ENCODE results near the gene GAPDH. TPM values are rescaled to one million over a fixed set of nuclear protein-coding genes. Genes with fewer than 3 reads are reported as not detected.
"Not testable (repeated sequence)": the region's sequence is repeated elsewhere in the genome, so short reads cannot be mapped to it uniquely, and the experiment has no call there.

Gene GAPDH
- 100 to 1,000 TPM; 311 to 476 TPM for total RNA-seq

DNA sequence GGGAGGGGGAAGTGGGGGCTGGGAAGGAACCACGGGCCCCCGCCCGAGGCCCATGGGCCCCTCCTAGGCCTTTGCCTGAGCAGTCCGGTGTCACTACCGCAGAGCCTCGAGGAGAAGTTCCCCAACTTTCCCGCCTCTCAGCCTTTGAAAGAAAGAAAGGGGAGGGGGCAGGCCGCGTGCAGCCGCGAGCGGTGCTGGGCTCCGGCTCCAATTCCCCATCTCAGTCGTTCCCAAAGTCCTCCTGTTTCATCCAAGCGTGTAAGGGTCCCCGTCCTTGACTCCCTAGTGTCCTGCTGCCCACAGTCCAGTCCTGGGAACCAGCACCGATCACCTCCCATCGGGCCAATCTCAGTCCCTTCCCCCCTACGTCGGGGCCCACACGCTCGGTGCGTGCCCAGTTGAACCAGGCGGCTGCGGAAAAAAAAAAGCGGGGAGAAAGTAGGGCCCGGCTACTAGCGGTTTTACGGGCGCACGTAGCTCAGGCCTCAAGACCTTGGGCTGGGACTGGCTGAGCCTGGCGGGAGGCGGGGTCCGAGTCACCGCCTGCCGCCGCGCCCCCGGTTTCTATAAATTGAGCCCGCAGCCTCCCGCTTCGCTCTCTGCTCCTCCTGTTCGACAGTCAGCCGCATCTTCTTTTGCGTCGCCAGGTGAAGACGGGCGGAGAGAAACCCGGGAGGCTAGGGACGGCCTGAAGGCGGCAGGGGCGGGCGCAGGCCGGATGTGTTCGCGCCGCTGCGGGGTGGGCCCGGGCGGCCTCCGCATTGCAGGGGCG lies at the start of gene GAPDH:
TSS of gene GAPDH (plus strand) at position 595 of the 772 bp plus-strand sequence. CDS start 316 bp downstream, outside the sequence.
- peak within 1 kb of the TSS; percentile 79 to 95 (median 86) for H3K27ac ChIP-seq
- peaks cover 44% of the 10 kb centered on the region for H3K4me1 ChIP-seq
- peaks cover 0 to 33% of the 10 kb centered on the region in 2 donors for H3K36me3 ChIP-seq (replicated peaks in 1 of 2; ENCODE audit: insufficient read depth in 1 of 2, low read depth in 2 of 2)
- WGBS, 2 donors, result 0 to 1% methylated on average over 28 to 60 of the region's 62 CpGs
- DNase-seq (peak; percentile 88 to 95 (median 92)), ATAC-seq (peak; percentile 86)
- TF ChIP-seq, protein P1, sequence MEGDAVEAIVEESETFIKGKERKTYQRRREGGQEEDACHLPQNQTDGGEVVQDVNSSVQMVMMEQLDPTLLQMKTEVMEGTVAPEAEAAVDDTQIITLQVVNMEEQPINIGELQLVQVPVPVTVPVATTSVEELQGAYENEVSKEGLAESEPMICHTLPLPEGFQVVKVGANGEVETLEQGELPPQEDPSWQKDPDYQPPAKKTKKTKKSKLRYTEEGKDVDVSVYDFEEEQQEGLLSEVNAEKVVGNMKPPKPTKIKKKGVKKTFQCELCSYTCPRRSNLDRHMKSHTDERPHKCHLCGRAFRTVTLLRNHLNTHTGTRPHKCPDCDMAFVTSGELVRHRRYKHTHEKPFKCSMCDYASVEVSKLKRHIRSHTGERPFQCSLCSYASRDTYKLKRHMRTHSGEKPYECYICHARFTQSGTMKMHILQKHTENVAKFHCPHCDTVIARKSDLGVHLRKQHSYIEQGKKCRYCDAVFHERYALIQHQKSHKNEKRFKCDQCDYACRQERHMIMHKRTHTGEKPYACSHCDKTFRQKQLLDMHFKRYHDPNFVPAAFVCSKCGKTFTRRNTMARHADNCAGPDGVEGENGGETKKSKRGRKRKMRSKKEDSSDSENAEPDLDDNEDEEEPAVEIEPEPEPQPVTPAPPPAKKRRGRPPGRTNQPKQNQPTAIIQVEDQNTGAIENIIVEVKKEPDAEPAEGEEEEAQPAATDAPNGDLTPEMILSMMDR (IDR thresholded peaks at IDR 0.05), result no peak
- peak; percentile 87 to 97 (median 97) for TF ChIP-seq POLR2A (IDR thresholded peaks at IDR 0.05)
- no peaks in the 10 kb centered on the region for H3K9me3 ChIP-seq
- no peaks in the 10 kb centered on the region for H3K27me3 ChIP-seq
- intact Hi-C loops (cut with DNase I), result no loop called here
- H3K4me3 ChIP-seq, result peak within 1 kb of the TSS; percentile 84 to 91

DNA sequence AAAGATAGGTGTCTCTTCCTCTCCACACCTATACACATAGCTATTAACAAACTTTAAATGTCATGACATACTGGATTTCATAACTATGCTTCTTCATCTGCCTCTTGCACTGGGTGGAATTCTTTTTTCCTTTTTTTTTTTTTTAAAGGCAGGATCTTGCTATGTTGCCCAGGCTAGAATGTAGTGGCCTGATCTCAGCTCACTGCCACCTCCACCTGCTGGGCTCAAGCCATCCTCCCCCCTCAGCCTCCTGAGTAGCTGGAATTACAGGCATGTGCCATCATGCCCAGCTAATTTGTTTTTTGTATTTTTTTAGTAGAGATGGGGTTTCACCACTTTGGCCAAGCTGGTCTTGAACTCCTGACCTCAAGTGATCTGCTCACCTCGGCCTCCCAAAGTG lies 46.1 kb upstream of the GAPDH start:
- no peak for ATAC-seq
- H3K9me3 ChIP-seq, result no peaks in the 10 kb centered on the region
- intact Hi-C loops (cut with DNase I), result no loop called here
- no peaks in the 10 kb centered on the region for H3K36me3 ChIP-seq (replicated peaks in 1 of 2; ENCODE audit: insufficient read depth in 1 of 2, low read depth in 2 of 2)
- TF ChIP-seq, protein P1 (IDR thresholded peaks at IDR 0.05), result no peak
- TF ChIP-seq POLR2A (IDR thresholded peaks at IDR 0.05), result no peak
- no peaks in the 10 kb centered on the region for H3K27me3 ChIP-seq
- no peak for DNase-seq
- no peak overlapping the region for H3K4me3 ChIP-seq
- 80 to 82% methylated on average over 1 of the region's 1 CpG for WGBS, 2 donors
- peaks cover 8% of the 10 kb centered on the region for H3K4me1 ChIP-seq
- no peak overlapping the region for H3K27ac ChIP-seq

DNA sequence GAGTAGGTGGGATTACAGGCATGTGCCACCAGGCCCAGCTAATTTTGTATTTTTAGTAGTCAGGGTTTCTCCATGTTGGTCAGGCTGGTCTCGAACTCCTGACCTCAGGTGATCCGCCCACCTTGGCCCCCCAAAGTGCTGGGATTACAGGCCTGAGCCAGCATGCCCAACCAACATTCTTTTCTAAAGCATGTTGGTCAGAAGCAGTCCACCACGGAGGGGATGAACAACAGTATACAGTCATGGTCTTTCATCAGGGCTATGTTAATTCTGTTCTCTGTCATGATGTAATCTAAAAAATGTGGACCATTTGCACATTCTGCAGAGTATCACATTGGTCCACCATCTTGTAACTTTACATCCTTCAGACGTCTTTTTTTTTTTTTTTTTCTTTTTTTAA lies 44.9 kb upstream of the GAPDH start:
- ATAC-seq, result no peak
- no peaks in the 10 kb centered on the region for H3K36me3 ChIP-seq (replicated peaks in 1 of 2; ENCODE audit: insufficient read depth in 1 of 2, low read depth in 2 of 2)
- intact Hi-C loops (cut with DNase I), result no loop called here

DNA sequence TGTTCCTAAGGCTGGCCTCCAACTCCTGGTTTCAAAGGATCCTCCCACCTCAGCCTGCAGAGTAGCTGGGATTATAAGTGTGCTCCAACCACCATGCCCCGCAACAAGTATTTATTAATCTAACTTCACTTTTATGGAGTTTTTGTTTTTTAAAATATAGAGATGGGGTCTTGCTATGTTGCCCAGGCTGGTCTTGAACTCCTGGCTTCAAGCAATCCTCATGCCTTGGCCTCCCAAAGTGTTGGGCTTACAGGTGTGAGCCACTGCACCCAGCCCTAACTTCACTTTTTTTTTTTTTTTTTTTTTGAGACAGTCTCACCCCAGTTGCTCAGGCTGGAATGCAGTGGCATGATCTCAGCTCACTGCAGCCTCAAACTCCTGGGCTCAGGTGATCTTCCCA lies 43.6 kb upstream of the GAPDH start:
- H3K4me3 ChIP-seq; DNase-seq; H3K27me3 ChIP-seq; H3K9me3 ChIP-seq; H3K36me3 ChIP-seq (replicated peaks in 1 of 2; ENCODE audit: insufficient read depth in 1 of 2, low read depth in 2 of 2); ATAC-seq; intact Hi-C loops (cut with DNase I); H3K27ac ChIP-seq: not testable (repeated sequence)
- WGBS, 2 donors, result 95 to 100% methylated on average over 1 of the region's 1 CpG
- H3K4me1 ChIP-seq, result peaks cover 23% of the 10 kb centered on the region

More for the DNA sequence above, 44.9 kb upstream of the GAPDH start:
- no peak overlapping the region for H3K4me3 ChIP-seq
- H3K27me3 ChIP-seq, result no peaks in the 10 kb centered on the region
- no peak overlapping the region for H3K27ac ChIP-seq
- 55 to 57% methylated on average over 4 of the region's 4 CpGs for WGBS, 2 donors
- DNase-seq, result no peak
- TF ChIP-seq POLR2A (IDR thresholded peaks at IDR 0.05), result no peak
- TF ChIP-seq, protein P1 (IDR thresholded peaks at IDR 0.05), result no peak
- no peaks in the 10 kb centered on the region for H3K9me3 ChIP-seq
- H3K4me1 ChIP-seq, result peaks cover 11% of the 10 kb centered on the region

DNA sequence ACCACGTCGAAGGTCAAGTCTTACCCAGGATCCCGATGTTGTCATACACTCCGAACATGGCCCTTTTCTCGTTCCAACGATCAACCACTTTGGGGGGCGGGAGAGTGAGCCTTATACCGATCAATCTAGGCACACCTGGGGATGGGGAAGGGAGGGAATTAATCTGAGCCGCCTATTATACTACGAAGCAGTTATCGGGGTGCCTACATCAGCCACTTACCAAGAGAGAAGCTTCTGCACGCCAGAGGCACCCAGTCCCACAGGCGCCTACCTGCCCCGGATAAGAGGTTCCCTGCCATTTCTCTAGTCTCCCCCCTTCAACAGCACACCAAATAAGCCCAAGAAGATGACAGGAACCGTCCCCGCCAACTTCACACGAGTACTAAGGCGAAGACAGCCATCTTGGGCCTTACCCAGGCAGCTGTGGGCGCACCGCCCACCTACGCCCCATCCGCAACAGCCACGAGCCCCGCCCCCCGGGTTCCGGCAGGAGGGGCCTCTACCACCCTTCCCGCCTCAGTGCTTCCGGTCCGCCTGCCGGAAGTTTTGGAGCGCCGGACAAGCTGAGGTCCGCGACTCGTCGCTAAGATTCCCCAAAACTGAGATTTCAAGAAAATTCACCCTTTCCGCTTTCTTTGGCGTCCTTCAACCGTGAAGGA lies 41.4 kb upstream of the GAPDH start, which contains the start of gene MRPL51:
TSS of gene MRPL51 (minus strand) at position 425 of the 659 bp plus-strand sequence. CDS start at position 299, 126 bp downstream.
- Histone ChIP-seq H3K4me3 (peak within 1 kb of the TSS; percentile 24 to 71), H3K36me3 (replicated peaks in 1 of 2; ENCODE audit: insufficient read depth in 1 of 2, low read depth in 2 of 2) (no peaks in the 10 kb centered on the region), H3K4me1 (peaks cover 23% of the 10 kb centered on the region), H3K27me3 (no peaks in the 10 kb centered on the region), H3K9me3 (no peaks in the 10 kb centered on the region), H3K27ac (peak within 1 kb of the TSS; percentile 70 to 93 (median 90))
- ATAC-seq, result peak; percentile 95
- TF ChIP-seq, protein P1 (IDR thresholded peaks at IDR 0.05), result peak in 1 of 7 experiments; percentile 24
- TF ChIP-seq POLR2A (IDR thresholded peaks at IDR 0.05), result peak; percentile 31 to 88 (median 83)
- DNase-seq, result peak; percentile 96 to 98 (median 97)
- 1% methylated on average over 18 to 39 of the region's 39 CpGs for WGBS, 2 donors
- intact Hi-C loops (cut with DNase I), result no loop called here

Data from body of pancreas (tissue), 4 donors.